H9 (cell line): ENCODE data around the gene ZNF76. TPM values are rescaled to one million over a fixed set of nuclear protein-coding genes. Genes with fewer than 3 reads are reported as not detected.

Experiments
- DNase-seq: peaks from one replicate; pipeline ENCODE4 v3.0.0-alpha.2; 2017
- H2AFZ ChIP-seq: one replicate; pipeline ENCODE4 v1.6.1; 2013; ENCODE audit warnings: mild to moderate bottlenecking, low read length, control low read depth, moderate library complexity
- H2AK5ac ChIP-seq: 2 replicates; pipeline ENCODE4 v1.6.1; 2013; ENCODE audit warnings: low read length, control low read depth, mixed read lengths; ENCODE audit not compliant: insufficient read length
- H2BK120ac ChIP-seq: one replicate; pipeline ENCODE4 v1.6.1; 2013; ENCODE audit warnings: low read depth, mild to moderate bottlenecking, low read length, control low read depth, inconsistent platforms; ENCODE audit not compliant: poor library complexity, severe bottlenecking
- H2BK12ac ChIP-seq: 2 replicates; pipeline ENCODE4 v1.6.1; 2013; ENCODE audit warnings: low read length, control low read depth, mixed read lengths, low read depth; ENCODE audit not compliant: insufficient read length
- H2BK15ac ChIP-seq: 2 replicates; pipeline ENCODE4 v1.6.1; 2013; ENCODE audit warnings: low read depth, low read length, control low read depth
- H2BK20ac ChIP-seq: one replicate; pipeline ENCODE4 v1.6.1; 2013; ENCODE audit warnings: low read depth, mild to moderate bottlenecking, low read length, control low read depth, inconsistent platforms; ENCODE audit not compliant: poor library complexity, severe bottlenecking
- H2BK5ac ChIP-seq: 2 replicates; pipeline ENCODE4 v1.6.1; 2013; ENCODE audit warnings: low read length, control low read depth, mixed read lengths; ENCODE audit not compliant: insufficient read length
- H3K14ac ChIP-seq: 2 replicates; pipeline ENCODE4 v1.6.1; 2013; ENCODE audit warnings: low read length, control low read depth; ENCODE audit not compliant: insufficient read depth
- H3K18ac ChIP-seq: 2 replicates; pipeline ENCODE4 v1.6.1; 2013; ENCODE audit warnings: low read depth, mild to moderate bottlenecking, mixed read lengths, low read length, control low read depth; ENCODE audit not compliant: insufficient read length
- H3K23ac ChIP-seq: 2 replicates; pipeline ENCODE4 v1.6.1; 2013; ENCODE audit warnings: low read length, control low read depth, mixed read lengths, low read depth; ENCODE audit not compliant: insufficient read length
- H3K23me2 ChIP-seq: 2 replicates; pipeline ENCODE4 v1.6.1; 2013; ENCODE audit warnings: low read depth, mild to moderate bottlenecking, mixed read lengths, low read length, control low read depth; ENCODE audit not compliant: insufficient read length, poor library complexity, severe bottlenecking
- H3K27ac ChIP-seq: 2 replicates; pipeline ENCODE4 v1.5.1; 2013; ENCODE audit warnings: low read length, control low read depth, mixed read lengths, low read depth; ENCODE audit not compliant: insufficient read length
- H3K27me3 ChIP-seq: 2 replicates; pipeline ENCODE4 v1.6.1; 2013; ENCODE audit warnings: low read length, control low read depth, inconsistent platforms; ENCODE audit not compliant: insufficient read depth
- H3K4ac ChIP-seq: 2 replicates; pipeline ENCODE4 v1.6.1; 2013; ENCODE audit warnings: low read depth, mild to moderate bottlenecking, control low read depth, inconsistent platforms, low read length, moderate library complexity
- H3K4me1 ChIP-seq: 2 replicates; pipeline ENCODE4 v1.6.1; 2013; ENCODE audit warnings: low read length, control low read depth, inconsistent platforms; ENCODE audit not compliant: insufficient read depth
- H3K4me2 ChIP-seq: 2 replicates; pipeline ENCODE4 v1.6.1; 2013; ENCODE audit warnings: low read length, control low read depth, mixed read lengths; ENCODE audit not compliant: insufficient read length, insufficient read depth
- H3K56ac ChIP-seq: 2 replicates; pipeline ENCODE4 v1.6.1; 2013; ENCODE audit warnings: low read depth, mild to moderate bottlenecking, mixed read lengths, low read length, control low read depth; ENCODE audit not compliant: insufficient read length
- H3K79me1 ChIP-seq: 2 replicates; pipeline ENCODE4 v1.6.1; 2013; ENCODE audit warnings: low read depth, mild to moderate bottlenecking, moderate library complexity, low read length, control low read depth, inconsistent platforms; ENCODE audit not compliant: insufficient read depth, poor library complexity, severe bottlenecking
- H3K79me2 ChIP-seq: 2 replicates; pipeline ENCODE4 v1.6.1; 2013; ENCODE audit warnings: low read length, control low read depth, inconsistent platforms; ENCODE audit not compliant: insufficient read depth
- H3K9ac ChIP-seq: 2 replicates; pipeline ENCODE4 v1.6.1; 2013; ENCODE audit warnings: low read length, control low read depth, mixed read lengths; ENCODE audit not compliant: insufficient read length; ENCODE audit errors: extremely low read depth
- H3K9me3 ChIP-seq: one replicate; pipeline ENCODE4 v1.6.1; 2013; ENCODE audit warnings: low read depth, low read length, inconsistent platforms; ENCODE audit not compliant: control insufficient read depth
- H3T11ph ChIP-seq: one replicate; pipeline ENCODE4 v1.6.1; 2013; ENCODE audit warnings: mild to moderate bottlenecking, low read length, control low read depth, inconsistent platforms
- H4K20me1 ChIP-seq: one replicate; pipeline ENCODE4 v1.6.1; 2013; ENCODE audit not compliant: control insufficient read depth, insufficient read length, insufficient read depth
- H4K5ac ChIP-seq: 2 replicates; pipeline ENCODE4 v1.6.1; 2013; ENCODE audit warnings: low read depth, mild to moderate bottlenecking, mixed read lengths, low read length, control low read depth; ENCODE audit not compliant: insufficient read length
- H4K8ac ChIP-seq: replicated peaks from 2 replicates; pipeline ENCODE4 v1.6.1; 2013; ENCODE audit warnings: low read length, control low read depth, mixed read lengths, low read depth; ENCODE audit not compliant: insufficient read length
- H4K91ac ChIP-seq: 2 replicates; pipeline ENCODE4 v1.6.1; 2013; ENCODE audit warnings: low read depth, mild to moderate bottlenecking, moderate library complexity, mixed read lengths, low read length, control low read depth; ENCODE audit not compliant: insufficient read length
- H3K27ac Mint-ChIP-seq, 3 experiments: 2 replicates in 2 of 3; 3 replicates in 1 of 3; pipeline ENCODE4 v1.8.0; 2020 to 2021; ENCODE audit warnings: mixed read lengths in 3 of 3, mild to moderate bottlenecking in 1 of 3, moderate library complexity in 1 of 3
- H3K27me3 Mint-ChIP-seq: 2 replicates; pipeline ENCODE4 v1.8.0; 2021; ENCODE audit warnings: low read depth, mild to moderate bottlenecking, moderate library complexity, mixed read lengths
- H3K36me3 Mint-ChIP-seq, 3 experiments: 2 replicates in 2 of 3; 3 replicates in 1 of 3; pipeline ENCODE4 v1.8.0; 2020 to 2021; ENCODE audit warnings: low read depth in 3 of 3, mixed read lengths in 3 of 3; ENCODE audit not compliant: insufficient read depth in 1 of 3
- H3K4me1 Mint-ChIP-seq, 2 experiments: 2 replicates each; pipeline ENCODE4 v1.8.0; 2020; ENCODE audit warnings: mixed read lengths in 2 of 2
- H3K4me3 Mint-ChIP-seq, 2 experiments: 2 replicates in 1 of 2; 3 replicates in 1 of 2; pipeline ENCODE4 v1.8.0; 2020 to 2021; ENCODE audit warnings: mild to moderate bottlenecking in 2 of 2, mixed read lengths in 2 of 2, moderate library complexity in 1 of 2
- H3K9me3 Mint-ChIP-seq, 2 experiments: 2 replicates in 1 of 2; 3 replicates in 1 of 2; pipeline ENCODE4 v1.8.0; 2020; ENCODE audit warnings: mild to moderate bottlenecking in 2 of 2, mixed read lengths in 2 of 2, moderate library complexity in 1 of 2
- WGBS: extraction: QIAGEN DNeasy Blood & Tissue Kit; methylation state at CpG from one replicate; pipeline ENCODE4 v1.1.7; 2013; ENCODE audit warnings: missing lambda C conversion rate, low lambda C conversion rate, mixed read lengths; ENCODE audit not compliant: insufficient read length; ENCODE audit errors: extremely low coverage; 5-methylcytosine and 5-hydroxymethylcytosine counted together
- total RNA-seq: library from RNA; stranded (reverse); gene quantifications from 2 replicates; pipeline ENCODE4 v1.2.1, GENCODE V29; 2021
- TF ChIP-seq, protein P1 (sequence below): fragments of 200-600 bp; sonication (generic); conservative IDR thresholded peaks from 3 replicates; pipeline ENCODE4 v1.8.0; 2021; ENCODE audit warnings: antibody characterized with exemption, mild to moderate bottlenecking

ZNF76 gene
- total RNA-seq, 1 experiment from 2014 or later: 21.1 TPM

DNA sequence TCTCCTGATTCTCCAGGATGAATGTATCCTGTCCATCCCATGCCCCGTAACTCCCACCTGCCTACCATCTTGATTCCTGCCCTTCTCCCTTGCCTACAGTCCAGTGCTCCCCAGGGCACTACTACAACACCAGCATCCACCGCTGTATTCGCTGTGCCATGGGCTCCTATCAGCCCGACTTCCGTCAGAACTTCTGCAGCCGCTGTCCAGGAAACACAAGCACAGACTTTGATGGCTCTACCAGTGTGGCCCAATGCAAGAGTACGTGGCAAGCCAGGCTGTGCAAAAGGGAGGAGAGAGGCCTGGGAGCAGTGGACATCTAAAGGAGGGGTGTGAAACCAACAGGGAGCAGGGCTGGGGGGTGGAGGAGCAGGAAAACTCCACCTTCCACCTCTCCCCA lies 15.0 kb upstream of the ZNF76 start:
- H3K9me3 ChIP-seq: no peaks in the 10 kb centered on the region
- DNase-seq: no peak
- no peak overlapping the region for H4K8ac ChIP-seq
- H2BK5ac ChIP-seq: no peak overlapping the region
- no peak overlapping the region for H3K4ac ChIP-seq
- H4K91ac ChIP-seq: no peak overlapping the region
- no peaks in the 10 kb centered on the region; the same call in 1 of the 2 replicates for H3K4me1 ChIP-seq
- no peaks in the 10 kb centered on the region for H3K79me1 ChIP-seq
- H3K4me1 Mint-ChIP-seq: peaks cover 31 to 40% of the 10 kb centered on the region in 2 experiments
- H2AFZ ChIP-seq: no peak overlapping the region
- TF ChIP-seq, protein P1, sequence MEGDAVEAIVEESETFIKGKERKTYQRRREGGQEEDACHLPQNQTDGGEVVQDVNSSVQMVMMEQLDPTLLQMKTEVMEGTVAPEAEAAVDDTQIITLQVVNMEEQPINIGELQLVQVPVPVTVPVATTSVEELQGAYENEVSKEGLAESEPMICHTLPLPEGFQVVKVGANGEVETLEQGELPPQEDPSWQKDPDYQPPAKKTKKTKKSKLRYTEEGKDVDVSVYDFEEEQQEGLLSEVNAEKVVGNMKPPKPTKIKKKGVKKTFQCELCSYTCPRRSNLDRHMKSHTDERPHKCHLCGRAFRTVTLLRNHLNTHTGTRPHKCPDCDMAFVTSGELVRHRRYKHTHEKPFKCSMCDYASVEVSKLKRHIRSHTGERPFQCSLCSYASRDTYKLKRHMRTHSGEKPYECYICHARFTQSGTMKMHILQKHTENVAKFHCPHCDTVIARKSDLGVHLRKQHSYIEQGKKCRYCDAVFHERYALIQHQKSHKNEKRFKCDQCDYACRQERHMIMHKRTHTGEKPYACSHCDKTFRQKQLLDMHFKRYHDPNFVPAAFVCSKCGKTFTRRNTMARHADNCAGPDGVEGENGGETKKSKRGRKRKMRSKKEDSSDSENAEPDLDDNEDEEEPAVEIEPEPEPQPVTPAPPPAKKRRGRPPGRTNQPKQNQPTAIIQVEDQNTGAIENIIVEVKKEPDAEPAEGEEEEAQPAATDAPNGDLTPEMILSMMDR: no peak
- no peaks in the 10 kb centered on the region; the same call in 1 of the 2 replicates for H3K27me3 ChIP-seq
- H3K4me2 ChIP-seq: no peak overlapping the region
- H3K23ac ChIP-seq: no peak overlapping the region
- H2BK20ac ChIP-seq: no peak overlapping the region
- H2BK120ac ChIP-seq: no peak overlapping the region
- no peak overlapping the region for H3K56ac ChIP-seq
- H3K4me3 Mint-ChIP-seq: no peak overlapping the region
- no peaks in the 10 kb centered on the region for H3K79me2 ChIP-seq
- H3K27ac Mint-ChIP-seq: no peak overlapping the region
- peaks cover 17% of the 10 kb centered on the region for H3K27me3 Mint-ChIP-seq
- H4K20me1 ChIP-seq: no peaks in the 10 kb centered on the region
- no peak overlapping the region for H3K9ac ChIP-seq
- no peaks in the 10 kb centered on the region for H3K9me3 Mint-ChIP-seq
- H3K23me2 ChIP-seq: no peaks in the 10 kb centered on the region
- no peak overlapping the region for H4K5ac ChIP-seq
- H3K27ac ChIP-seq: no peak overlapping the region
- H3T11ph ChIP-seq: no peak overlapping the region
- no peak overlapping the region for H2BK12ac ChIP-seq
- H3K36me3 Mint-ChIP-seq: peaks cover 0 to 6% (median 0%) of the 10 kb centered on the region in 3 experiments; a peak in 6 of 7 replicates
- H3K14ac ChIP-seq: no peak overlapping the region
- no CpG with 5 or more reads among the region's 7 CpGs for WGBS
- H2BK15ac ChIP-seq: no peak overlapping the region
- no peak overlapping the region for H3K18ac ChIP-seq
- no peak overlapping the region for H2AK5ac ChIP-seq
